HG03565 (cell line): ENCODE measurements around the gene FUT9.

Experiments used
- ATAC-seq: cut with Tn5 transposase; IDR thresholded peaks from one replicate; pipeline ENCODE4 v1.9.1; 2021; ENCODE audit warnings: mild to moderate bottlenecking, moderate library complexity; ENCODE audit not compliant: unreplicated experiment

FUT9 gene

DNA sequence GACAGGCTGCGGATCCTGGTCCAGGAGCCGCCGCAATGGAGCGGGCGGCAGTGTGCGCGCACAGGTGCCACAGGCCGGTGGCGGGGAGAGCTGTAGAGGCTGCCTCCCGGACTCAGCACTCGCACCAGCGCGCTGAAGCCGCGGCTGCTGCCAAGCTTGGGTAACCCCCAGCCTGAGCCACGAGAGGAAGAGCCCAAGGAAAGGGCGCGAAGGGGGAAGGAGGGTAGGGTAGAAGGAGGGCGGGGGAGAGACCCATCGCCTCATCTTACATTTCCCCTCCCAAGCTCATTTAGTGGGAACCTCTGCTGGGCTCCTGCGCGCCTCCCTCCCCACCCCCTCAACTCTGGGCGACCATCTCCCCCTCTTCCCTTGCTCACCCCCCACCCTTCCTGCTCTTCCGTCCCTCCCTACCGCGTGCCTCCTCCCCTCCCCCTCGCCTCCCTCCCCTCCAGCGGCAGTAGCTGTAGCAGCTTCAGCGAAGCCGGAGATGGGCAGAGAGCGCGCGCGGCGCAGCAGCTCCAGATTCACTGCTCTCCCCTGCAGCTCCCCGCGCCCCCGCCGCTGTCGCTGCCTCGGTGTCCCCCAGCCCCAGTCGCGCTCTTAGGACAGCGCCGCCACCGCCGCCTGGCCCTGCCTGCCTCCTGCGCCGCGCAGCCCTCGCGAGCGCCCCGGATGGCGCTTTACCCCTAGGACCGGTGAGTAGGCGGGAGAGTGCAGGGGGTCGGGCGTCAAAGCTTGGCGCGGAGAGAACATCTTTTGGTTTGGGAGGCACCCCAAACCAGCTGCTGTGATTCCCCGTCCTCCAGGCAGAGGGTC, at the start of gene FUT9:
FUT9 (plus strand) TSS at position 457 of the 816 bp plus-strand sequence. CDS start 187,182 bp downstream, outside the sequence.
- no peak for ATAC-seq

DNA sequence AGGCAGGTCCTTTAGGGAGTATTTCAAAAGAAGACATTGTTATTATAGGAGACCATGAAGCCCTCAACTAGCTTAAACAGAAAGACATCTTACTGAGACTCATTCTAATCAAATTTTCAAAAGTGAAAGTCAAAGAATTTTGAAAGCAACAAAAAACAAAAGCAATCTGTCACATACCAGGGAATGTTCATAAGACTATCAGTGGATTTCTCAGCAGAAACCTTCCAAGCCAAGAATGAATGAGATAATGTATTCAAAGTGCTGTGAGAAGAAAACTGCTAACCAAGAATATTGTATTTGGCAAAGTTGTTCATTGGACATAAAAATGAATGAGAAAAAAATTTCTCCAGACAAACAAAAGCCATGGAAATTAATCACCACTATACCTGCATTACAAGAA, 48.2 kb upstream of the FUT9 start:
- no peak for ATAC-seq

DNA sequence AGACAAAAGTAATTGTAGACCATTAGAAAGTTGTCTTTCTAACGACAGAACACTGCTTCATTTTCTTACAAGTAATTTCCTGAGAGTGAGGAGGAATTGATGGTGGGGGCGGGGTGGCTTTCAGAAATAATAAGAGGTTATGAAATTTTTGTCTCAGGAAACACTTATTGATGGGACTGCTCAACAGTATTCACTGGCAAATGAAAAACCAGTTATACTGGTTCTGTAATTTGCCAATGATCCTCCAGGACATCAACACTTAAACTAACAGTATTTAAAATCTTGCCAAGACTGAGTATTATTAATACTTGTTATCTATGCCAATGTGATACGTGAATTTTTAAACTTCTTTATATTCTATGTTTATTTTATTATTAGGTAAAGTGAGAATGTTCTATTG, 41.8 kb upstream of the FUT9 start:
- no peak for ATAC-seq

DNA sequence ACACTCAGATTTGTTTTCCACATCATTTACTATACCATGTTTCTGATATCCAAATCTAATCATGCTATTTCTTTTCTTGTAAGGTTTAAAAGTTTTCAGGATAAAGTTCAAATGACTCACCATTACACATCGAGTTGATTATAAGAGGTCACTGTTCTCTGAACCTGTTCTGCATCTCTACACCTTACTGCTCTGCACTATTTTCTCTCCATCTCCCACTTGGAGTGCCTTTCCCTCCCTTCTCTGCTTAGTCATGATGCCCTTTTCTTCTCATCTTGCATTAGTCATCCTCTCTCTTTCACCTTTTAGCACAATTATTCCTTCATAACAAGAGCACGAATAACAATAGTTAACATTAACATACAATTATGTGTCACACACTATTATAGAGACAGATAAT, 37.5 kb upstream of the FUT9 start:
- no peak for ATAC-seq

DNA sequence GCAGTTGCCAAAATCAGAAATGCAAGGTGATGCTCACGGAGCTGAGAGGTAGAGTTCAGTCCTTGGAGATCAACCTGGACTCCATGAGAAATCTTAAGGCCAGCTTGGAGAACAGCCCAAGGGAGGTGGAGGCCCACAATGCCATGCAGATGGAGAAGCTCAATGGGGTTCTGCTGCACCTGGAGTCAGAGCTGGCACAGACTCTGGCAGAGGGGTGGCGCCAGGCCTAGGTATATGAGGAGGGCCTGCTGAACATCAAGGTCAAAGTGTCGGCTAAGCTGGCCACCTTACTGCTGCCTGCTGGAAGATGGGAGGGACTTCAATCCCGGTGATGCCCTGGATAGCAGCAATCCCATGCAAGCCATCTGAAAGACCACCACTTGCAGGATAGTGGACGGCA, 23.9 kb upstream of the FUT9 start:
- no peak for ATAC-seq

DNA sequence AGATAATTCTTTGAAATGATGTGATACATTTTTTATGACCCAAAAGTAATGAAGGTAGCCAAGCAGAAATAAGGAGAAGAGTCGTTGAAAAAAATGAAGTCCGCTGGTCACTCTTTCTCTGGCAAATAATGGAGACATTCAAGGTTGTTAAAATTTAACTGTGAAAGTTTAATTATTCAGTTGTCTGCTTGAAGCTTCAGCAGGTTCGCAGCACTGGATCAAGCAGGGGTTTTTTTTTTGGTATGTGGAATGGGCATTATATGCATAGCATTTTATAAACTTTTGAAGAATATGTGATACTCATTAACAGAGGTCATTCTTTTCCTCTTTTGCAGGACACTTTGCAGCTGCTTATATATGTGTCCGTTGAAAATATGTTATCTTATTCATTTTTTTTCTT, 21.6 kb upstream of the FUT9 start:
- no peak for ATAC-seq

DNA sequence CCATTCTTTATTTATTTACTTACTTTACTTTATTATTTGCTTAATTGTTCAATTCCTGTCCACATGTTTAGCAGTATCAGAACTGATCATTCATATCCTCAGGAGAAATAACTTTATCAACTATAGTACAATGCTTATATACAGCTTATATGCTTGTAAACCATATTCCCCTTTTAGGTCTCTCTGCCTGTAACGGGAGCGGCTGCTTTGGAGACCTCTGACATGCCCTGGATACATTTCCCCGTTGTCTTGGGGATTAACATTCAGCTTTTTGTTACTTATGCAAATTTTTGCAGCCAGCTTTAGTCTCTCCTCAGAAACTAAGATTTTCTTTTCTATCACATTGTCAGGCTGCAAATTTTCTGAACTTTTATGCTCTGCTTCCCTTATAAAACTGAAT, 17.6 kb upstream of the FUT9 start:
- ATAC-seq, result no peak

DNA sequence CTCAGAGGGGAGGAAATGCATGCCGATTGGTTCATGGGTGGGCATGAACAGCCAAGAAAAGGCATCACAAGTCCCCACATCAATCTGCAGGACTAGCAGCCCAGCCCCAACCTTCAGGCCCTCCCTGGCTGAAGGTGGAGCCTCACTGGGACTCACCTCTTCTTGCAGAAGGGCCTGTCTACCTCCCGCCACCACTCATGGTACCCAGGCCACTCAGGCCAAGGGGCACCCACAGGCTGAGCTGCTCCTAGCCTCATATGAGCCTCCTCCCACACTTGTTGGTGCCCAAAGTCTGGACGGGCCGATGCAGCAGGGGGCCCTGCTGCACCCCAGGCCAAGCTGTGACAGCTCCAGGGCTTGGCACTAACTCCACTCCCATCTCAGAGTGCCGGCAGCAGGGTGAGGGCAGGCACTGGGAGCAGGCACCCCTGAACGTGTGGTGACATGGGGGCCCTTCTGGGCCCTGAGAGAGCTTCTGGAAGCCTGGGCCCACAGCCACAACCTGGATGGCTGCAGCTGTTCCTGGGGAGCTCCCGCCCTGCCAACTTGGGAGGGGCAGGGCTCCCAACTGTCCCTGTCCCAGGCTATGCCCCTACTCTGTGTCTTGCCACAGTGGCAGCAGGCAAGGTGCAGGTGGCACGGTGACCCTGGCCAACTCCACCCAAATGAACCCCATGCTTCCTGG, 13.7 kb upstream of the FUT9 start:
- ATAC-seq, result no peak

DNA sequence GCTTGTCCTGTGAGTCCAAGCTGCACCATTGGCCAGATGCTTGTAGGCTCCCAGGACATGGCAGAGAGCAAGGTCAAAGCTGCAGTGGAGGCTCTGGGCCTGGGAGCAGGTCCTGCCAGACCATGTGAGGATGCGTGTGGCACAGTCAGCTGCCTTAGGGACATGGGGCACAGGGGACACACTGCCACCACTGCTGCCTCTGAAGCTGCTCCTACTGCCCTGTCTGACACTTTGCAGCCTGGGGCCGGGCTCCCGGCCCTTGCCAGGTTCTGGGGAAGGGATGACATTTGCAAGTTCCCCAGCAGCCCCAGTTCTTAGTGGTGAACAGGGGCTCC, 13.2 kb upstream of the FUT9 start:
- no peak for ATAC-seq

DNA sequence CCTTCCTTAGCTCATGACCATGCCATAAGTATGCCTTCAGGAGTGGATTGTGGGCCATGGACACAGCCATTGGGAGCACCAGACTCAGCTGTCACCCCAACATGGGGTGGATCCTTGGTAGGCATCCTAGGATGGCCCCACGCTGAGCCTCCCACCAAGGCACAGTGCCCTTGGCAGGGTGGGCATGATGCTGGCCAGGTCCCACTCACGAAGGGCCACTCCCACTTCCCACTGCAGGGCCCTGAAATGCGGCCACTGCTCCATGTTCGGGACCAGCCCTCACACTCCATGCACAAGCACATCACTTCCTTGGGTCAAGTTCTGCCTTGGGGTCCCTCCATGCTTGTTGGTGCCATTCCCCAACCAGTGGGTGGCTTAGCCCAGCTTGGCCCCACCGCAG, 12.9 kb upstream of the FUT9 start:
- ATAC-seq, result no peak

DNA sequence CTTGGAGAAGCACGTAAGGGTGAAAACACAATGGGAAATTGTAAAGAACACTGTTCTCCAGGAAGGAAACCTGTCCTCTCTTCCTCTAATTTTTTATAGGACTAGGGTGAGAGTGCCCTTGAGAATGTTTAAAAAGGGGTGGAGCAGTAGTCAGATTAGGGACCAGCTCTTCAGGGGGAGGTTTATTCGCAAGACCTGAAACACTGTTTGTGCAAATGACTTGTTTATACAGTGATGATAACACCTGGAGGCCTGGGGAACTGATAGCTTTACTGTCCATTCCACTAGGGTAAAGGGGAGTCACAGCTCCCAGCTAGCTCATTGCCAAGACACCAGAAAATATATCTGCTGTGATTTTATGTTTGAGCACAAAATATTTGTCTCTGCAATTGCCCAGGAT, 8.1 kb upstream of the FUT9 start:
- no peak for ATAC-seq

DNA sequence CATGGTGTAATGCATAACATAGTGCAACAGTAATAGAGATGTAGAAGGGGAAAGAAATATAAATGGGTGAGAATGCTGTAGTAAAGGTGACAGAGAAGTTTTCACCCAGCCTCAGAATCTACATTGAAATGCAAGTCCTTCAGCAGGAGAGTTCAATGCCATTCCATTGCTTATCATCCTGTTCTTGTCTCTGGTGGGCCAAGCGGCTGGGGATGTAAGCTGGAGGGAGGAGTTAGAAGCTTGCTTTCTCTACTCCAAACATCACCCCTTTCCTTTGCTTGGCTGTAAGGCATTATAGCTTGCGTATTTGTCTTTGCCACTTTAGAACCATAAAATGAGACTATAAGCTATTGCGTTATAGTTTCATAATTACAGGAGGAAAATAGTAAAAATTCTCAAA, 2.2 kb upstream of the FUT9 start:
- ATAC-seq, result no peak

DNA sequence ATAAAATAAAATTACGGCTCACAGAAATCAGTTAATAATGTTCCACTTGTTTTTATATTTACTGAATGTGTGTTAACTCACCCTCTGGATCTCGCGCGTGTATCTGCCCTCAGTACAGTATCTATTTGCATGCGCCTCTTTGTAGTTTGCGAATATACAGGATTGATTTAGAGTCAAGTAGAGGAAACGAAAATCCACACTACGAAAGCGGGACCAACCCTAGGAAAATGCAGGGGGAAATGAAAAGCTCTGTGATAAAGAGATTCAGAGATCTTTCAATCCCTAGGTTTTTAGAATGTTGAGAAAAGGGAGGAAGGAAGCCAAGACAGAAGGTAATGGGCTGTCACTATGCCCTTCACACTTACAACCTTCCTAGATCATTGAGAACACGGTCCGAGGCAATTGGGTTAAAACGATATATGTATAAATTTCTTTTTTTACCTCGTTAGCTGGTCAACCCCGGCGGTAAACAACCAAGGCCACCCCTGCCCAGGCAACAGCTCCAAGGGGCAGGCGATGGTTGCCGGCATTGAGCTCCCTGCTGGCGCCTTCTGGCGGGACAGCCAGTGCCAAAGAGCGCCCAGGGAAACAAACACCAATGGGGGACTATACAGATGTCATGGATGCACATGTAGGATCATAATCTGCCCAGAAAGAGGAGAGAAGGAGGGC, 792 bp upstream of the FUT9 start:
- no peak for ATAC-seq

DNA sequence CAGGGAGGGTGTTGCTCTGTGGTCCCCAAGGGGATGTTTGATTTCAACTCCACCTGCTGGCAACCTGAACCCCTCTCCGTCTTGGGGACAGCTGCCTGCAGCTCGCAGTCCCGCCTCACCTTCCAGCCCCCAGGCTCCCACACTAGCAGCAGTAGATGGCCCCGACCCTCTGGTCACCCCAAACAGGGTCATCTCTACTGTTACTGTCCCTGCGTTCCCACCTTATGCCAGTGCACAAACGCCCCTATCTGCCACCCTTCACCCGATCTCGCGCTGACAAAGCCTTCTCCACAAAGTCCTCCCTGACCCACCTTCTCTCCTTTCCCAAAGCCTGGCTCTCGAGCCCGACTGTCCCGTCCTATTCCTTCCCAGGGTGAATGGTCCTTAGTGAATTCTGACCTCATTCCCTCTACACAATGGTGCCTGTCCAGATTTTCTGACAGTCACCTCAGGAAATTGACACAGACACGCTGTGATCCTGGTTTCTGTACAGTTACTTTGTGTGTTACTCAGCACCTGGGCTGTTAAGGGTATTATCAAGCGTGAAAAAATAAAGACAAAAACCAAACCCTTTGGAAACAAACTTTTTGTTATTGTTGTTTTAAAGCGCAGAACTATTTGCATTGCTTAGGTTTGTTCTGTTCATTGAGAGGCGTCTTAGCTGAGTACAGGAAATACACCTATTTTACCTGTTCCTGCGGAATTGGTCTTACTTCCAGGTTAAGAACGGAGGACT, 728 bp downstream of the FUT9 start:
- no peak for ATAC-seq

DNA sequence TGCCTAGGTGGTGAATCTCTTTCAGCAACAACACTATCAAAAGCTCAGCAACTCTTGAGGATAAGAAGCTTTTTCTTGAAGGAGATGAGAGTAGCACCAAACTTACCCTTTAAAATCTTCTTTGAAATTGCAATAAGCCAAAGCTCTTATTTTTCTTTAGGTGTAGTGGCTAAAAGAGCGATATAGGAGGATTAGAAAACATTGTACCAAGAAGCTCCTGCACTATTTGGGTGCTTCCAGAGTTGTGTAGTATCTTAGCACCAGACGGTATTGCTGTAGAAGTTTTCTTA, 1.2 kb downstream of the FUT9 start:
- no peak for ATAC-seq

DNA sequence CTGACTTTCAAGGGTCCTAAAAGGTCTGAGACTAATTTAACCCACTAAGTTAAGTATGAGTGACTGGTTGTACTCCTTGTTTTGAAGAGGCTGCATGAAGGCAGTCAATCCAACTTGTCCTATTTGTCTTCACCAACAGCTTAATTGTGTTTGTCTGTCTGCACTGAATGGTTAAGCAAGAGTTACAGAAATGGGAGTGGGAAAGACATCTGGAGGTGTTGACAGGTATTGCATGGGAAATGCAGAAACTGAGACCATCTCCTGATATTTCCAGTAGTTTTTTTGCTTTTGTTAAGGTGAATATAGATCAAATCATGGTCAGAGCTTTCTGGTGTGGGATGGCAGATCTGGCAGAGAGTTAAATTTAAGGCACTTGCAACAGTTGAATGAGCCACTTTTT, 6.5 kb downstream of the FUT9 start:
- no peak for ATAC-seq

DNA sequence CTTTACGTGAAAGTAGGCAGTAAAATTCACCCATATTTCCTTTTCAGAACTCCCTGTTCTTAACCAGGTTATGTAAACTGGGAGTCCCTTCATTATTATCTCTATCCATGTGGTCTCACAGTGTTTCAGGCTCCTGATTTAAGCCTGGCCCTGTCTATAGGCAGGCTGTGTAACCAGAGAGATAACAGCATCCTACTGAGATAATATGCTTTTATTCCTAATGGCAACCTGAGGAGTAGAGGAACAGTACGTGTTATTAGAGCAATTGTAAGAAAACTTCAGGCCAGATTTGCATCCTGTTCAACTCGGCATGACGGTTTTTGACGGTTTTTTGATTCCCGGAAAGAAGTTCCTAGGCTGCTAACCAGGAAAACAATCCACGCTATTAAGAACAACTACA, 16.9 kb downstream of the FUT9 start:
- no peak for ATAC-seq

DNA sequence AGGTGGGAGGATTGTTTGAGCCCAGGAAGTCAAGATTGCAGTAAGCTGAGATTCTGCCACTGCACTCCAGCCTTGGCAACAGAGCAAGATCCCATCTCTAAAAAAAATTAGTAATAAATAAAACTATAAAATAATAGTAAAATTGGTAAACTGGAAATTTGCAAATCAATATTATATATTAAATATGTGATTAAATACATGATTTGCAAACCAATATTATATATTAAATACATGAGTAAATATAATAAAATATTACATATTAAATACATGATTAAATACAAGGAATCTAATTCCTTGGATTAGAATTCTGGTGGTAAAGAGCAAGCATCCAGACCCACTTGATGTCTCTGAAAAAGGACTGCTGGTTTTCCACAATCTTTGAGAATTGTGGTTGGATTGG, 35.8 kb downstream of the FUT9 start:
- no peak for ATAC-seq

DNA sequence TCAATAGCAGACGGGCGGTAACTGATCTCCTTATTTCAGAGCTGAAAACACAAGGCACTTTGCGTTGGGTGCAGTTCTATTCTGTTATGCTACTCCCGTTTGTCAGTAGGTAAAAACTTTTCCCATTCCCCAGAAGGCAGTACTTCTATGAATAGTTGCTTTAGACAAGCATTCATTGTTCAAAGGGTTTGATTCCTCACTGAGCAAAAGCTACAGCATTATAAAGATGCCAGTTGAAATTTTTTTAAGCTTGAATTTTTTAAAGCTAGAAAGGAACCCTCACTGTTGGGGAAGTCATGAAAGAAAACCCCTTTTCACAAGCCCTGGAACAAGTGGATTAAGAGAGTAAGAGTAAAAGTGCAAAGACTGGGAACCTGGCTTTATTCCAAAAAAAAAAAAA, 42.3 kb downstream of the FUT9 start:
- ATAC-seq, result no peak

DNA sequence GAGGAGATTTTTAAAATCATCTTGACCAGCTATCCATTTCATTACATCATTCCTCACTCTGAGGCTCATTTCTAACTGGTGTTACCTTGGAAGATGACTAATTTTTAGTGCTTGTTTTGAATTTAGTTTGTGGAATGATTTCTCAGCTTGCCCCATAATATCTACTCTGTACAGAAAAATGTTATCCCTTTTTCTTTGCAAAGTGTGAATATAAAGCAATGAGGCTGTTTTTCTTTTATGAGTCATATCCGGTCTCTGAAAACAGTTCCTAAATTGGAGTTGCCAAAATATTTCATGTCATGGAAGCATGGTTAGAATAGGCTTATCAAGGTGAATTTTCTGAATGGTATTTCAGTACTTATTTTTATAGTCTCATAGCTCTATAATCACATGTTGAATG, 43.8 kb downstream of the FUT9 start:
- ATAC-seq, result no peak

DNA sequence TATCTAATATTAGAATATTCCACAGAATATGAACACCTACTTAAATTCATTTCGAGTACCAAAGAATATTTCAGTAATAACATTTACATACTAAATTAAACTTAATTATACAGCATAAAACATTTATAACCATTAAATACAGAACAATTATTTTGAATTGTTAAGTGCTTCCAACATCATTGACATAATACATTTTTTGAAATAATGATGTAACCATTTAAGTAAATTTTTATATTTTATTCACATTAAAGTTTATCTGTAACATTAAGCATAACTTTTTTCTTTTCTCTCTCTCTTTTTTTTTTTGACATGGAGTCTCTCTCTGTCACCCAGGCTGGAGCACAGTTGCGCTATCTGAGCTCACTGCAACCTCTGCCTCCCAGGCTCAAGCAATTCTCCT, 44.5 kb downstream of the FUT9 start:
- ATAC-seq, result no peak

DNA sequence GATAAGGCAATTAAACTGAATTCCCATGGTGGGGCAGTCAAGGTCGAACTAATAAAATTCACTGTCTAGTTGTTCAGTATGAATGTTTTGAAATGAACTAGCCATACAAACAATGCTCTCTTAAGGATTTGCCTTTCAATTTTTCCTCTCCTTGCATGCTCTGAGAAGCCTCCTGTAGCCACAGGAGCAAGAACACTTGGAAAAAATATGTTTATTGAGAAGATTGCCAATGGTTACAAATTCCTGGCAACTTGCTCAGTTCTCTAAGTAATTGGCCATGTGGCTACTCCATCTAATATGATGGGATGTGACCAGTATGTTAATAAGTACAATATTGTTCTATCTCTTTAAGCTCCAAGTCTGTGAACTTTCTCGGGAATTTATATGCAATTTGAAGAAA, 49.4 kb downstream of the FUT9 start:
- no peak for ATAC-seq
